Trophoblast cell (in vitro differentiated cells and primary cell): ENCODE measurements around the gene NSRP1.

ENCODE experiments used
- DNase-seq, 2 donors: peaks; one replicate each; pipeline ENCODE4 v3.0.0-alpha.2; 2016
- H2AFZ ChIP-seq: 2 replicates; pipeline ENCODE4 v1.6.1; 2013; ENCODE audit warnings: low read length, moderate library complexity, mild to moderate bottlenecking; ENCODE audit not compliant: insufficient read depth, poor library complexity
- H2AK5ac ChIP-seq: 2 replicates; pipeline ENCODE4 v1.6.1; 2013; ENCODE audit warnings: mild to moderate bottlenecking, low read length
- H2BK120ac ChIP-seq: 2 replicates; pipeline ENCODE4 v1.6.1; 2013; ENCODE audit warnings: low read length, mild to moderate bottlenecking, moderate library complexity; ENCODE audit not compliant: insufficient read depth, poor library complexity
- H2BK12ac ChIP-seq: 2 replicates; pipeline ENCODE4 v1.6.1; 2013; ENCODE audit warnings: mild to moderate bottlenecking, low read length, moderate library complexity
- H2BK5ac ChIP-seq: 2 replicates; pipeline ENCODE4 v1.6.1; 2013; ENCODE audit warnings: low read length, low read depth, moderate library complexity, mild to moderate bottlenecking; ENCODE audit not compliant: poor library complexity
- H3K14ac ChIP-seq: 2 replicates; pipeline ENCODE4 v1.6.1; 2013; ENCODE audit warnings: mild to moderate bottlenecking, low read length
- H3K18ac ChIP-seq: 2 replicates; pipeline ENCODE4 v1.6.1; 2013; ENCODE audit warnings: mild to moderate bottlenecking, low read length
- H3K23ac ChIP-seq: 2 replicates; pipeline ENCODE4 v1.6.1; 2013; ENCODE audit warnings: low read length
- H3K27ac ChIP-seq: 2 replicates; pipeline ENCODE4 v1.5.1; 2013; ENCODE audit warnings: low read depth, mild to moderate bottlenecking, inconsistent platforms, low read length, moderate library complexity
- H3K27me3 ChIP-seq: 2 replicates; pipeline ENCODE4 v1.6.1; 2013; ENCODE audit warnings: inconsistent platforms, mild to moderate bottlenecking, low read length, moderate library complexity; ENCODE audit not compliant: insufficient read depth
- H3K36me3 ChIP-seq, 2 experiments: 1 replicate in 1 of 2; 2 replicates in 1 of 2; pipeline ENCODE4 v1.6.1; 2013; ENCODE audit warnings: low read length in 2 of 2, mild to moderate bottlenecking in 2 of 2, moderate library complexity in 1 of 2; ENCODE audit not compliant: insufficient read depth in 2 of 2, control insufficient read depth in 1 of 2
- H3K4ac ChIP-seq: 2 replicates; pipeline ENCODE4 v1.6.1; 2013; ENCODE audit warnings: low read depth, mild to moderate bottlenecking, low read length, moderate library complexity
- H3K4me1 ChIP-seq, 2 experiments: 1 replicate in 1 of 2; 2 replicates in 1 of 2; pipeline ENCODE4 v1.6.1; 2013; ENCODE audit warnings: low read length in 2 of 2, mild to moderate bottlenecking in 2 of 2, moderate library complexity in 1 of 2; ENCODE audit not compliant: insufficient read depth in 2 of 2, control insufficient read depth in 1 of 2
- H3K4me2 ChIP-seq: 2 replicates; pipeline ENCODE4 v1.6.1; 2013; ENCODE audit warnings: inconsistent platforms, mild to moderate bottlenecking, low read length, moderate library complexity
- H3K4me3 ChIP-seq: 2 replicates; pipeline ENCODE4 v1.5.1; 2013; ENCODE audit warnings: mild to moderate bottlenecking, low read depth, low read length, inconsistent platforms
- H3K79me1 ChIP-seq: one replicate; pipeline ENCODE4 v1.6.1; 2013; ENCODE audit warnings: low read length
- H3K79me2 ChIP-seq: 2 replicates; pipeline ENCODE4 v1.6.1; 2013; ENCODE audit warnings: low read length, mild to moderate bottlenecking; ENCODE audit not compliant: control insufficient read depth, insufficient read depth, poor library complexity
- H3K9ac ChIP-seq: 2 replicates; pipeline ENCODE4 v1.6.1; 2013; ENCODE audit warnings: mild to moderate bottlenecking, low read length
- H3K9me3 ChIP-seq: 2 replicates; pipeline ENCODE4 v1.6.1; 2013; ENCODE audit warnings: low read depth, mild to moderate bottlenecking, control low read depth, inconsistent platforms, low read length; ENCODE audit not compliant: insufficient read depth
- H4K12ac ChIP-seq: 2 replicates; pipeline ENCODE4 v1.6.1; 2013; ENCODE audit warnings: low read depth, mild to moderate bottlenecking, low read length, moderate library complexity
- H4K8ac ChIP-seq: 2 replicates; pipeline ENCODE4 v1.6.1; 2013; ENCODE audit warnings: low read depth, mild to moderate bottlenecking, low read length, moderate library complexity
- H4K91ac ChIP-seq: one replicate; pipeline ENCODE4 v1.6.1; 2013; ENCODE audit warnings: low read depth, mild to moderate bottlenecking, low read length, moderate library complexity
- WGBS: extraction: QIAGEN DNeasy Blood & Tissue Kit; methylation state at CpG from one replicate; pipeline ENCODE4 v1.1.7; 2013; ENCODE audit warnings: missing lambda C conversion rate; ENCODE audit not compliant: insufficient read length, insufficient coverage; ENCODE audit errors: extremely low coverage; 5-methylcytosine and 5-hydroxymethylcytosine counted together

NSRP1 gene

DNA sequence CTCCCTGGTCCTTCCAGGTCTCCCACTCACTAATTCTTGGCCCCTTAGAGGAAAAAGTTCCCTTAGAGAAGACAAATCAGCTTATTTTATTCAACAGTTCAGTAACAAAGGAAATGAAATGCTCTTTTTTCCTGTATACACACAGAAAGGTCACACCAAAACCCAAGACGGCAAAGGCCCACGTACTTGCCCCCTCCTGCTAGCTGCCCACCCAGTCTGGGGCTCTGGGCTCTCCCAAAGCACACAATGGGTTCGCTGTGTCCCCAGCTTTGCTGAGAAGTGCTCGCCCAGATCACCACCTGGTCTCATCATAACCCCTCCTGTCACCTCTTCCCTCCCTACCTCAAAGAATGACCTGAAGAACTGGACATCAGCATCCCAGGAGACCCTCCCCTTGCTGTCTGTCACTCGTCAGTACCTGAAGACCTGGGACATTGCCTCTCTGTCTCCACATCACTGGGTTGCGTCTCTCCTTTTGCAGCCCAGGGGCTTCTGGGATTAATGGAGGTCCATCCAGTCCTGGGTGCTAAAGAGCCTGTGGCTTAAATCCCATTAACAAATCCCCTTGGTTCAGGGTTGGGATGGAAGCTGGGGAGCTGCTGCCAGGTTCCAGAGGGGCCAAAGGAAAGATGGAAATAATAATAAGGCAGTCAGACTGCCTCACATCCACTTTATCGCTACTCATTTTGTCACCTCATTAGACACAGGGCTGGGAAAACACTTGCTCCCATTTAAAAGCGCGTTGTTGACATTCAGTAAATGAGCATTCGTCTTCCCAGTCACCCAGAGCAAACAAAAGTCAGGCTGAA, 115.6 kb downstream of the NSRP1 start:
- H3K9ac ChIP-seq, result no peak overlapping the region
- H4K8ac ChIP-seq, result no peak overlapping the region
- no peak overlapping the region for H3K4ac ChIP-seq
- H2AK5ac ChIP-seq, result no peak overlapping the region
- no peak overlapping the region for H3K18ac ChIP-seq
- H3K36me3 ChIP-seq, result no peaks in the 10 kb centered on the region
- H3K23ac ChIP-seq, result no peak overlapping the region
- peaks cover 9% of the 10 kb centered on the region for H3K9me3 ChIP-seq
- no peak overlapping the region for H2AFZ ChIP-seq
- H3K4me2 ChIP-seq, result no peak overlapping the region
- no peak overlapping the region for H2BK5ac ChIP-seq
- H3K79me1 ChIP-seq, result no peaks in the 10 kb centered on the region
- H3K27ac ChIP-seq, result no peak overlapping the region
- H4K12ac ChIP-seq, result no peak overlapping the region
- no peak overlapping the region for H2BK120ac ChIP-seq
- H4K91ac ChIP-seq, result no peak overlapping the region
- H3K14ac ChIP-seq, result no peak overlapping the region
- H3K4me1 ChIP-seq, result peaks cover 10 to 15% of the 10 kb centered on the region in 2 experiments
- peaks cover 15% of the 10 kb centered on the region for H3K27me3 ChIP-seq
- WGBS, result no CpG with 5 or more reads among the region's 10 CpGs
- no peaks in the 10 kb centered on the region for H3K79me2 ChIP-seq
- H3K4me3 ChIP-seq, result no peak overlapping the region
- no peak for DNase-seq
- no peak overlapping the region for H2BK12ac ChIP-seq

DNA sequence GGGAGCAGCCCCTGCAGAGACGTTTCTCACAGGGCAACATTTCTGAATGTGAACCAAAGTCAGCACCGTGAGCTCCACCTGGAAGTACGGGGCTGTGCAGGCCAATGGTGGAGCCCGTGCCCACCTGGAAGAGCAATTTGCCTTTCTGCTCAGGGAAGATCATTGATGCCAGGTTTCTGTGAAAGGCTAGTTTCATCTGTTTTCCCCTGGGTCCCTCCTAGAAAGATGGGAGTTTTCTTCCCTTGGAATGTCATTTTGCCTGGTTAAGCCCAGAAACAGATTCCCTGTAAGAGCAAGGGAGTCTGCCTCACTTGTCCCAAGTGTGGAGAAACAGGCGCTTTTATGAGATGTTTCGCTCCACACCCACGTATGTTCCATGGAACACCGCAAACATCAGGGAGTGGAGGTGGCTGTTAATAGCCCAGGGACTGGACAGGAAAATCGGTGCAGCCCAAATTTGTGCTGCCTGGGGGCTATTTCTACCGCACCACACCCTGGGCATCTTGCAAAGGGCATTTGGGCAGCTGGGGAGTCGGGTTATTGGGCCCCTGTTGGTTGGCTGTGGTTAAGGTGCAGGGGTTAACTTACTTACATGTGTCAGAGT, 116.3 kb downstream of the NSRP1 start:
- peaks cover 11 to 20% of the 10 kb centered on the region in 2 experiments for H3K4me1 ChIP-seq
- no peak overlapping the region for H4K12ac ChIP-seq
- H3K27ac ChIP-seq, result no peak overlapping the region
- no peak overlapping the region for H3K9ac ChIP-seq
- no peak overlapping the region for H3K23ac ChIP-seq
- no peak overlapping the region for H2BK5ac ChIP-seq
- no peak overlapping the region for H3K4me2 ChIP-seq
- H3K18ac ChIP-seq, result no peak overlapping the region
- DNase-seq, result no peak
- H4K8ac ChIP-seq, result no peak overlapping the region
- no peaks in the 10 kb centered on the region for H3K79me1 ChIP-seq
- H3K4me3 ChIP-seq, result no peak overlapping the region
- no peak overlapping the region for H2AFZ ChIP-seq
- no CpG with 5 or more reads among the region's 11 CpGs for WGBS
- H3K4ac ChIP-seq, result no peak overlapping the region
- no peaks in the 10 kb centered on the region for H3K79me2 ChIP-seq
- H3K27me3 ChIP-seq, result peaks cover 15% of the 10 kb centered on the region
- no peak overlapping the region for H4K91ac ChIP-seq
- H3K9me3 ChIP-seq, result peaks cover 9% of the 10 kb centered on the region
- H3K36me3 ChIP-seq, result no peaks in the 10 kb centered on the region
- no peak overlapping the region for H2BK12ac ChIP-seq
- no peak overlapping the region for H2BK120ac ChIP-seq
- H2AK5ac ChIP-seq, result no peak overlapping the region
- H3K14ac ChIP-seq, result no peak overlapping the region

DNA sequence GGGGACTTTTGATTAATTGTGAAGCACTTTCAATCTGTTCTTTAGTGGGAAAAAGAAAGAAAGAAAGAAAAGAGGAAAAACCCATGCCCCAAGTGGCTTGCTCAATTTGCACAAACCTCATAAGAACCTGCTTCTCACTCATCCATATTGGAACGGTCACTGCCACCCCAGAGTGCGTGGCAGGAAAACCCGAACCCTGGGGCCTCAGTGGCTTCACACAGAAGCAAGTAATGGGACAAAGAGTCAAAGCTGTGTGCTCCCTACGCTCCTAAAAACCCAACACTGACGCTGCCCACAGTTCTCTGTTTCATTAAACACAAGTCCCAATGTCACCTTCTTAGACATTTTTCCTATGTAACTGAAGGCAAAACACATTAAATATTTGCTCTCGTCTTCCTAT, 117.7 kb downstream of the NSRP1 start:
- no peak overlapping the region for H2AK5ac ChIP-seq
- H3K18ac ChIP-seq, result no peak overlapping the region
- no CpG with 5 or more reads among the region's 6 CpGs for WGBS
- no peak overlapping the region for H2BK5ac ChIP-seq
- H3K9me3 ChIP-seq, result peaks cover 10% of the 10 kb centered on the region
- no peaks in the 10 kb centered on the region for H3K79me2 ChIP-seq
- no peak for DNase-seq
- H4K91ac ChIP-seq, result no peak overlapping the region
- H3K9ac ChIP-seq, result no peak overlapping the region
- H3K36me3 ChIP-seq, result no peaks in the 10 kb centered on the region
- no peak overlapping the region for H2BK120ac ChIP-seq
- no peak overlapping the region for H2AFZ ChIP-seq
- H3K23ac ChIP-seq, result no peak overlapping the region
- no peak overlapping the region for H3K4me2 ChIP-seq
- no peaks in the 10 kb centered on the region for H3K79me1 ChIP-seq
- H4K12ac ChIP-seq, result no peak overlapping the region
- H3K14ac ChIP-seq, result no peak overlapping the region
- H2BK12ac ChIP-seq, result no peak overlapping the region
- peaks cover 15% of the 10 kb centered on the region for H3K27me3 ChIP-seq
- H3K27ac ChIP-seq, result no peak overlapping the region
- H3K4me1 ChIP-seq, result peaks cover 19 to 27% of the 10 kb centered on the region in 2 experiments
- no peak overlapping the region for H4K8ac ChIP-seq
- H3K4me3 ChIP-seq, result no peak overlapping the region
- no peak overlapping the region for H3K4ac ChIP-seq

DNA sequence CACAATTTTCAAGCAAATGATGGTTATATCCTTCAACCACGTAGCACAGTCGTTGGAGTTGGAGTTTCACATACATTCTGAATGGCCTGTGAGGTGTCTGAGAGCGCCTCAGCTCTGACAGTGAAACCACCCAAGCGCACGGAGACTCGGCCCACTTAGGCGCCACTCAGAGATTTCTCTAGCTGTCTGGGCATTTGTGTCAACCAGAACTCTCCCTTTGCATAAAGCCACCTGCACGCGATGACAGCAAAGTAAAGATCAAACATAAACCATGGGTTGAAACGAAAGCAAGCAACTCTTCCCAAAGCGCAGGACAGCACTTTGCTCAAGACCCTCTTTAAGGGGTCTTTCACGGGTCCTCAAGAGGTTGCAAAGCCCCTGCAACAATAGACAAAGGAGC, 118.3 kb downstream of the NSRP1 start:
- Histone ChIP-seq H2AFZ (no peak overlapping the region), H2BK120ac (no peak overlapping the region), H3K27me3 (peaks cover 15% of the 10 kb centered on the region), H3K36me3 (no peaks in the 10 kb centered on the region), H3K14ac (no peak overlapping the region), H3K4me1 (peaks cover 19 to 27% of the 10 kb centered on the region in 2 experiments), H4K91ac (no peak overlapping the region), H2AK5ac (no peak overlapping the region), H3K4me2 (peak overlapping the region; percentile 87), H4K12ac (no peak overlapping the region), H3K23ac (no peak overlapping the region), H3K4me3 (no peak overlapping the region), H3K9ac (no peak overlapping the region), H3K79me2 (no peaks in the 10 kb centered on the region), H2BK5ac (no peak overlapping the region), H3K79me1 (no peaks in the 10 kb centered on the region), H4K8ac (no peak overlapping the region), H3K27ac (no peak overlapping the region), H3K4ac (no peak overlapping the region), H2BK12ac (no peak overlapping the region), H3K9me3 (peaks cover 12% of the 10 kb centered on the region), H3K18ac (no peak overlapping the region)
- no CpG with 5 or more reads among the region's 12 CpGs for WGBS
- DNase-seq, result peak in 1 of 2 donors; percentile 31
